MM.1S (cell line): ENCODE measurements around the gene ZNF346.

Experiments
- EZH2 ChIP-seq: fragments of 300-600 bp; sonication (generic); optimal IDR thresholded peaks from 2 replicates; pipeline ENCODE3; 2017; ENCODE audit warnings: low read depth, mild to moderate bottlenecking, antibody characterized with exemption, low read length, mixed read lengths
- EZH2phosphoT487 ChIP-seq: fragments of 300-600 bp; sonication (generic); IDR thresholded peaks from 2 replicates; pipeline ENCODE4 v1.6.1; 2018; ENCODE audit warnings: antibody characterized with exemption, low read length
- TF ChIP-seq, protein P1 (sequence below): fragments of 300-600 bp; sonication (generic); IDR thresholded peaks from 2 replicates; pipeline ENCODE4 v1.5.1; 2016; ENCODE audit warnings: antibody characterized with exemption, low read length, mixed read lengths

DNA sequence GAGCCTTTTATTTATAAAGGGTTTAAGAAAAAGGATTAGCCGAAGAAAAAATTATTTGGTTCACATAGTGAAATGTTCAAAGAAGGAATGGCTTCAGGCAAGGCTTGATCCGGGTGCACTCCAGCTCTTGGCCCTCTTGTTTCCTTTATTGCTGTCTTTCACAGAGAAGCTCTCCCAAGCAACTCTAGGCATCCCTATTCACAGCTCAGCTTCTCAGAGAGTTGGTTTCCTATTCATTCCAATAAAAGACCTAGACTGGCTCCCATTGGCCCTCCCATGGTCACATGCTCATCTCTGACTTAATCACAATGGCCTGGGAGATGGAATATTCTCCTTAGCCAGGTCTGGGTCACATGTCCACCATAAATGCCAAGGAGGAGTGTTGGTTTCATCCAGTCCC, 54.8 kb downstream of the ZNF346 start:
- TF ChIP-seq, protein P1, sequence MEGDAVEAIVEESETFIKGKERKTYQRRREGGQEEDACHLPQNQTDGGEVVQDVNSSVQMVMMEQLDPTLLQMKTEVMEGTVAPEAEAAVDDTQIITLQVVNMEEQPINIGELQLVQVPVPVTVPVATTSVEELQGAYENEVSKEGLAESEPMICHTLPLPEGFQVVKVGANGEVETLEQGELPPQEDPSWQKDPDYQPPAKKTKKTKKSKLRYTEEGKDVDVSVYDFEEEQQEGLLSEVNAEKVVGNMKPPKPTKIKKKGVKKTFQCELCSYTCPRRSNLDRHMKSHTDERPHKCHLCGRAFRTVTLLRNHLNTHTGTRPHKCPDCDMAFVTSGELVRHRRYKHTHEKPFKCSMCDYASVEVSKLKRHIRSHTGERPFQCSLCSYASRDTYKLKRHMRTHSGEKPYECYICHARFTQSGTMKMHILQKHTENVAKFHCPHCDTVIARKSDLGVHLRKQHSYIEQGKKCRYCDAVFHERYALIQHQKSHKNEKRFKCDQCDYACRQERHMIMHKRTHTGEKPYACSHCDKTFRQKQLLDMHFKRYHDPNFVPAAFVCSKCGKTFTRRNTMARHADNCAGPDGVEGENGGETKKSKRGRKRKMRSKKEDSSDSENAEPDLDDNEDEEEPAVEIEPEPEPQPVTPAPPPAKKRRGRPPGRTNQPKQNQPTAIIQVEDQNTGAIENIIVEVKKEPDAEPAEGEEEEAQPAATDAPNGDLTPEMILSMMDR: no peak
- TF ChIP-seq EZH2: no peak
- no peak for TF ChIP-seq EZH2phosphoT487
